Fibroblast of lung (primary cell): ENCODE measurements around the gene FAM107B. TPM values are rescaled to one million over a fixed set of nuclear protein-coding genes. Genes with fewer than 3 reads are reported as not detected.
A peak's percentile ranks its signal among the peaks of the same experiment; 100 is the strongest.

Experiments
- DNase-seq, 2 donors: peaks; one replicate each; pipeline versions ENCODE4 v3.0.0 to v3.0.0-alpha.2; 2010; ENCODE audit warnings: low read depth in 2 of 2
- H2AFZ ChIP-seq: 2 replicates; pipeline ENCODE4 v1.5.1; 2012; ENCODE audit warnings: low read length, control low read depth, inconsistent platforms
- H3K27ac ChIP-seq: 2 replicates; pipeline ENCODE4 v1.5.1; 2011; ENCODE audit warnings: low read length, control low read depth; ENCODE audit not compliant: insufficient read depth
- H3K27me3 ChIP-seq: 2 replicates; pipeline ENCODE4 v1.5.1; 2011; ENCODE audit warnings: mild to moderate bottlenecking, low read length; ENCODE audit not compliant: control insufficient read depth, insufficient read depth
- H3K36me3 ChIP-seq: 2 replicates; pipeline ENCODE4 v1.5.1; 2011; ENCODE audit warnings: low read length; ENCODE audit not compliant: control insufficient read depth, insufficient read depth
- H3K4me1 ChIP-seq: 2 replicates; pipeline ENCODE4 v1.5.1; 2011; ENCODE audit warnings: low read length; ENCODE audit not compliant: control insufficient read depth, insufficient read depth; ENCODE audit errors: extremely low read depth
- H3K4me2 ChIP-seq: 2 replicates; pipeline ENCODE4 v1.5.1; 2011; ENCODE audit warnings: low read length, control low read depth; ENCODE audit not compliant: insufficient read depth; ENCODE audit errors: extremely low read depth
- H3K4me3 ChIP-seq, 4 experiments: fragments of 200-600 bp in 1 of 4; sonication (generic) in 1 of 4; replicated peaks in 1 of 4; 2 replicates each; pipeline ENCODE4 v1.5.1; 2011 to 2016; ENCODE audit warnings: low read length in 4 of 4, low read depth in 3 of 4, mild to moderate bottlenecking in 3 of 4, control low read depth in 2 of 4, inconsistent platforms in 1 of 4, mixed read lengths in 1 of 4; ENCODE audit not compliant: insufficient read depth in 1 of 4; ENCODE audit errors: control extremely low read depth in 1 of 4
- H3K79me2 ChIP-seq: 2 replicates; pipeline ENCODE4 v1.5.1; 2012; ENCODE audit warnings: mild to moderate bottlenecking, low read length, inconsistent platforms; ENCODE audit not compliant: control insufficient read depth, insufficient read depth
- H3K9ac ChIP-seq: 2 replicates; pipeline ENCODE4 v1.5.1; 2011; ENCODE audit warnings: mild to moderate bottlenecking, low read length, control low read depth; ENCODE audit not compliant: insufficient read depth
- H3K9me3 ChIP-seq: 2 replicates; pipeline ENCODE4 v1.5.1; 2012; ENCODE audit warnings: low read depth, low read length; ENCODE audit not compliant: control insufficient read depth, insufficient read depth
- H4K20me1 ChIP-seq: 2 replicates; pipeline ENCODE4 v1.5.1; 2011; ENCODE audit warnings: low read length; ENCODE audit not compliant: control insufficient read depth, insufficient read depth; ENCODE audit errors: extremely low read depth
- EZH2 ChIP-seq: IDR thresholded peaks from 2 replicates; pipeline ENCODE4 v1.5.1; 2012; ENCODE audit warnings: low read length, control low read depth, mild to moderate bottlenecking; ENCODE audit errors: missing control alignments
- polyA plus RNA-seq, 2 donors: library from polyadenylated mRNA; depleted of rRNA in 1 of 2; stranded (reverse) in 1 of 2; unstranded in 1 of 2; fragments of >200 nt; gene quantifications; 2 replicates each; pipeline ENCODE4 v1.2.1, GENCODE V29; 2011 to 2012; ENCODE audit warnings: missing spikeins in 1 of 2
- total RNA-seq: library from RNA; depleted of rRNA; stranded (reverse); fragments of >200 nt; gene quantifications from 2 replicates; pipeline ENCODE4 v1.2.1, GENCODE V29; 2014
- TF ChIP-seq, protein P1 (sequence below), 2 donors: IDR thresholded peaks in 1 of 2; conservative IDR thresholded peaks in 1 of 2; 1 replicate in 1 of 2; 2 replicates in 1 of 2; pipeline ENCODE4 v1.5.1; 2011 to 2012; ENCODE audit warnings: low read length in 2 of 2, control low read depth in 1 of 2, inconsistent platforms in 1 of 2, low read depth in 1 of 2, mild to moderate bottlenecking in 1 of 2

The FAM107B gene
- total and polyA plus RNA-seq, 2 donors (not counting 1 experiment from before 2014, with no cell fraction given), result 29.0 to 36.0 TPM

GRCh38 chr10:14649739-14650138 is 125.0 kb downstream of the FAM107B start:
- Histone ChIP-seq H3K4me3 (no peak overlapping the region), H3K36me3 (no peaks in the 10 kb centered on the region), H3K9ac (no peak overlapping the region), H3K27ac (no peak overlapping the region), H3K27me3 (peaks cover 4% of the 10 kb centered on the region), H3K79me2 (no peaks in the 10 kb centered on the region), H3K9me3 (no peaks in the 10 kb centered on the region), H2AFZ (no peak overlapping the region), H4K20me1 (no peaks in the 10 kb centered on the region), H3K4me2 (no peak overlapping the region), H3K4me1 (peaks cover 2% of the 10 kb centered on the region)
- no peak for DNase-seq
- no peak for TF ChIP-seq EZH2
- TF ChIP-seq, protein P1, sequence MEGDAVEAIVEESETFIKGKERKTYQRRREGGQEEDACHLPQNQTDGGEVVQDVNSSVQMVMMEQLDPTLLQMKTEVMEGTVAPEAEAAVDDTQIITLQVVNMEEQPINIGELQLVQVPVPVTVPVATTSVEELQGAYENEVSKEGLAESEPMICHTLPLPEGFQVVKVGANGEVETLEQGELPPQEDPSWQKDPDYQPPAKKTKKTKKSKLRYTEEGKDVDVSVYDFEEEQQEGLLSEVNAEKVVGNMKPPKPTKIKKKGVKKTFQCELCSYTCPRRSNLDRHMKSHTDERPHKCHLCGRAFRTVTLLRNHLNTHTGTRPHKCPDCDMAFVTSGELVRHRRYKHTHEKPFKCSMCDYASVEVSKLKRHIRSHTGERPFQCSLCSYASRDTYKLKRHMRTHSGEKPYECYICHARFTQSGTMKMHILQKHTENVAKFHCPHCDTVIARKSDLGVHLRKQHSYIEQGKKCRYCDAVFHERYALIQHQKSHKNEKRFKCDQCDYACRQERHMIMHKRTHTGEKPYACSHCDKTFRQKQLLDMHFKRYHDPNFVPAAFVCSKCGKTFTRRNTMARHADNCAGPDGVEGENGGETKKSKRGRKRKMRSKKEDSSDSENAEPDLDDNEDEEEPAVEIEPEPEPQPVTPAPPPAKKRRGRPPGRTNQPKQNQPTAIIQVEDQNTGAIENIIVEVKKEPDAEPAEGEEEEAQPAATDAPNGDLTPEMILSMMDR (conservative IDR thresholded peaks at IDR 0.05 in 1 of 2, IDR thresholded peaks at IDR 0.05 in 1 of 2; ENCODE audit: low read depth in 1 of 2, low read length in 2 of 2), result no peak

DNA sequence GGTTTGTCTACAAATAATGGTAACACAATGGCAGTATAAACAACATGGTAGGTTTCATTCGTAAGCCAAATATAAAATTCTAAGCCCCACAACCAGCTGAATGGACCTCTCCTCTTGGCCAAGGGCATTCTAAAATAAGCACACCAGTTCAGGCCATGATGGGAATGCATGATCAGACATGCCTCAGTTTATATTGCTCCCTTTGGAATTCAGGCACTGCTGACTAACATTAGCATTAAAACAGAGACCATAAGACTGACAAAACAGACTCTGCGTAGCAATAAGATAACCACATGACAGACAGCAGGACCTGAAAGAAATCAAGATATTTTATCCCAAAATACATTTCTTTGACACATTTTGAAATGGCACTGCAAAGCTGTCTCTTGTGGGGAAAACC is 125.8 kb downstream of the FAM107B start:
- Histone ChIP-seq H3K36me3 (no peaks in the 10 kb centered on the region), H3K79me2 (no peaks in the 10 kb centered on the region), H2AFZ (no peak overlapping the region), H3K9ac (no peak overlapping the region), H3K4me2 (no peak overlapping the region), H3K9me3 (no peaks in the 10 kb centered on the region), H3K27me3 (peaks cover 4% of the 10 kb centered on the region), H3K4me3 (no peak overlapping the region), H3K4me1 (peaks cover 2% of the 10 kb centered on the region), H4K20me1 (no peaks in the 10 kb centered on the region), H3K27ac (no peak overlapping the region)
- DNase-seq, result no peak
- TF ChIP-seq, protein P1 (conservative IDR thresholded peaks at IDR 0.05 in 1 of 2, IDR thresholded peaks at IDR 0.05 in 1 of 2; ENCODE audit: low read depth in 1 of 2, low read length in 2 of 2), result no peak
- TF ChIP-seq EZH2, result no peak

DNA sequence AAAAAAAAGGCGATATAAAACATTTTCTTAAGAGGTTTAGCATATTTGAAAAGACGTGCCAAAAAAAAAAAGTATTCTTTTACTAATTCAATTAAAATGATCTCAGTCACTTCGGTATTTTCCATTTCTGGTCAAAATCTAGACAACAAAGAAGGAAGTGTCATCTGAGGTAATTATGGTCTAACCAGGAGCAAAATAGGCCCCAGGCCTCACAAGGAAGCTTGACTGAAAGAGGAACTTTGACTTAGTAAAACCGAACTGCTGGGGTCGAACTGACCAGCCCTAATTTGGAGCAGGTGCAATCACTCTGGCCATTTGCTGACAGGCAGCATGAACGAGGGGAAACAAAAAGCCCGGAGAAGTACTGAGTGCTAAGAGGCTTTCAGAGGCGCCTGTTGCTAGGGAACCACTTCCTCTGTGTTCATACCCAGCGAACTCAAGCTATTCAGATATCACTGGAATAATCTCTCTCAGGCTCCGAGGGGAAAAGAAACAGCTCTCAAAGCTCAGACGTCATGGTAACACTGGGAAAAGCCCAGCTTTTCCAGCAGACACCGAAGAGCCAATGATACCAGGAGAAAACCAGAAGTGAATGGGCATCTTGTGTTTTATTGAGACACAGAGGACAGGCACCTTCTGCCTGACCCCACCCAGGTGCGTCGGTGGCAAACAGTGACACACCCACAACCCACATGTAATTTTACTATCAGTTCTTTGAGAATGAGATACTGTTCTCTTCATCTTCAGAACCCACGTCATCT is 126.5 kb downstream of the FAM107B start:
- H3K27me3 ChIP-seq, result peaks cover 4% of the 10 kb centered on the region
- H3K4me2 ChIP-seq, result peak overlapping the region; percentile 5
- no peaks in the 10 kb centered on the region for H3K4me1 ChIP-seq
- no peak overlapping the region for H3K4me3 ChIP-seq
- no peak overlapping the region for H3K27ac ChIP-seq
- H3K9ac ChIP-seq, result no peak overlapping the region
- no peaks in the 10 kb centered on the region for H4K20me1 ChIP-seq
- TF ChIP-seq, protein P1 (conservative IDR thresholded peaks at IDR 0.05 in 1 of 2, IDR thresholded peaks at IDR 0.05 in 1 of 2; ENCODE audit: low read depth in 1 of 2, low read length in 2 of 2), result no peak
- TF ChIP-seq EZH2, result no peak
- peak; percentile 59 to 81 for DNase-seq
- H2AFZ ChIP-seq, result no peak overlapping the region
- no peaks in the 10 kb centered on the region for H3K79me2 ChIP-seq
- no peaks in the 10 kb centered on the region for H3K9me3 ChIP-seq
- no peaks in the 10 kb centered on the region for H3K36me3 ChIP-seq
